Peyer's patch (tissue), 4 donors: ENCODE measurements around the gene ZNF680.

ENCODE experiments used
- POLR2A ChIP-seq, 2 donors: fragments of 450-650 bp; IDR thresholded peaks; one replicate each; pipeline ENCODE4 v1.5.1; 2017; ENCODE audit warnings: antibody characterized with exemption in 2 of 2, mild to moderate bottlenecking in 2 of 2, moderate library complexity in 2 of 2
- TF ChIP-seq, protein P1 (sequence below), 6 experiments: fragments of 450-650 bp in 4 of 6; fragments of 200-600 bp in 2 of 6; sonication (generic) in 1 of 6; IDR thresholded peaks; one replicate each; pipeline ENCODE4 v1.5.1; 2017 to 2019; ENCODE audit warnings: antibody characterized with exemption in 6 of 6, mild to moderate bottlenecking in 3 of 6, moderate library complexity in 1 of 6

DNA sequence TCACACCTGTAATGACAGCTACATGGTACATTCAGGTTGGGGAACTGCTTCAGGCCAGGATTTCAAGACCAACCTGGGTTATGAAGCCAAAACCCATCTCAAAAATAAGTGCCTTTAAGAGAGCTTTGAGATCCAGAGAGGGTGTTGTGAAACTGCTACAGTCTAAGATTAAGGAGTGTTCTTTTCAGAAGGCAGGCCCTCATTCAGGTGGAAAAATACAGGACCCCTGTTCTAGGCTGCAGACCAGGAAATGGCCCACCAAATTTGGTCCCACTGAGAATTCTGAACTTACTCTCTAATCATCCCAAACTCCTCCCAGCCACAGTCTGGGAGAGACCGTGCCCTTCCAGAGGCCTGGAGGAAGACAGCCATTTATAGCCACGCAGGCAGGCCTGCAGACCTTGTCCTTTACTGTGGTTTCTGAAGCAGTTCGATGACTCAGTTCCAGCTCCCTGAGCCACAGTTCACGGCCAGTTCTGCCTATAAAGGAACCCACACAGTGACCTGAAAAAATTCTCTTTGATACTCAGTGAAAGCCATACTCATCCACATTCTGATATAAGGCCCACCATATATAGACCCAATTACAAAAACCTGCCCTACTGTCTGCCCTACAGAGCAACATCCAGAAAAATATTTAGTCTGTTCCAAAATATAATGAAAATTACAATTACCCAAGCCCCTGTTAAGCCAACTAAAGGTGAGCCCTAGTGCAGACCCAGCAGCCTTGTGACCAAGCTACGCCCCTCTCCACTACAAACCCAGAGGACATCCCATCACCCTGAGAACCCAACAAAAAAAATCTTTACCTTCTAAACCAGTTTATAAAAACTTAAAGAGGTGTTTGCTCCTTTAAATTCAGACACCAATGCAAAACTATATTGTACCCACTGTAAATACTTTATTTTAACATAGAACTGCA lies 21.2 kb downstream of the ZNF680 start:
- TF ChIP-seq, protein P1, sequence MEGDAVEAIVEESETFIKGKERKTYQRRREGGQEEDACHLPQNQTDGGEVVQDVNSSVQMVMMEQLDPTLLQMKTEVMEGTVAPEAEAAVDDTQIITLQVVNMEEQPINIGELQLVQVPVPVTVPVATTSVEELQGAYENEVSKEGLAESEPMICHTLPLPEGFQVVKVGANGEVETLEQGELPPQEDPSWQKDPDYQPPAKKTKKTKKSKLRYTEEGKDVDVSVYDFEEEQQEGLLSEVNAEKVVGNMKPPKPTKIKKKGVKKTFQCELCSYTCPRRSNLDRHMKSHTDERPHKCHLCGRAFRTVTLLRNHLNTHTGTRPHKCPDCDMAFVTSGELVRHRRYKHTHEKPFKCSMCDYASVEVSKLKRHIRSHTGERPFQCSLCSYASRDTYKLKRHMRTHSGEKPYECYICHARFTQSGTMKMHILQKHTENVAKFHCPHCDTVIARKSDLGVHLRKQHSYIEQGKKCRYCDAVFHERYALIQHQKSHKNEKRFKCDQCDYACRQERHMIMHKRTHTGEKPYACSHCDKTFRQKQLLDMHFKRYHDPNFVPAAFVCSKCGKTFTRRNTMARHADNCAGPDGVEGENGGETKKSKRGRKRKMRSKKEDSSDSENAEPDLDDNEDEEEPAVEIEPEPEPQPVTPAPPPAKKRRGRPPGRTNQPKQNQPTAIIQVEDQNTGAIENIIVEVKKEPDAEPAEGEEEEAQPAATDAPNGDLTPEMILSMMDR (IDR thresholded peaks at IDR 0.05), result no peak
- no peak for TF ChIP-seq POLR2A (IDR thresholded peaks at IDR 0.05)
